Left ventricle myocardium inferior (tissue), 1 donor: Measurements from ENCODE around the gene GON7. TPM values are rescaled to one million over a fixed set of nuclear protein-coding genes. Genes with fewer than 3 reads are reported as not detected.

Source experiments
- DNase-seq: peaks from one replicate; pipeline ENCODE4 v3.0.0-alpha.2; 2020
- H3K27ac ChIP-seq: fragments of 200-600 bp; replicated peaks from 2 replicates; pipeline ENCODE4 v1.8.0; 2021
- H3K27me3 ChIP-seq: fragments of 200-600 bp; 2 replicates; pipeline ENCODE4 v1.8.0; 2021; ENCODE audit warnings: low read depth
- H3K36me3 ChIP-seq: fragments of 200-600 bp; 2 replicates; pipeline ENCODE4 v1.8.0; 2021
- H3K4me1 ChIP-seq: fragments of 200-600 bp; 2 replicates; pipeline ENCODE4 v1.8.0; 2021
- H3K4me3 ChIP-seq: fragments of 200-600 bp; 2 replicates; pipeline ENCODE4 v1.8.0; 2021; ENCODE audit warnings: mild to moderate bottlenecking, moderate library complexity
- H3K9me3 ChIP-seq: fragments of 200-600 bp; replicated peaks from 2 replicates; pipeline ENCODE4 v1.8.0; 2021
- CTCF ChIP-seq: fragments of 200-600 bp; IDR thresholded peaks from 2 replicates; pipeline ENCODE4 v1.8.0; 2021; ENCODE audit warnings: antibody characterized with exemption, mild to moderate bottlenecking, borderline replicate concordance
- intact Hi-C: fragments of 100-400 bp; cut with micrococcal nuclease; formaldehyde crosslinking; loops from one replicate; pipeline ENCODE4 v1.11.0; 2022
- total RNA-seq: library from RNA; stranded (reverse); fragmentation: NEBNext Ultra II Directional; extraction: Animal tissue kit (Norgen Biotek cat#: 25700); gene quantifications from one replicate; pipeline ENCODE4 v1.2.1, GENCODE V29; 2021
- donor health status: DM: no; HTN: yes; CAD: no; lungs with severe emphysema.

GON7 gene
- total RNA-seq, 1 donor from 2014 or later = 19.0 TPM

GRCh38 chr14:93214598-93214997, 7.7 kb upstream of the GON7 start:
- H3K4me1 ChIP-seq = peaks cover 3% of the 10 kb centered on the region
- no peak for TF ChIP-seq CTCF
- H3K27me3 ChIP-seq = no peaks in the 10 kb centered on the region
- no peak for DNase-seq
- intact Hi-C loops = loop anchor here (10.0 kb wide), 1 partner anchor 400 kb away; no protein-coding TSS in a partner anchor
- no peak overlapping the region for H3K27ac ChIP-seq
- no peaks in the 10 kb centered on the region for H3K9me3 ChIP-seq
- no peak overlapping the region for H3K4me3 ChIP-seq
- H3K36me3 ChIP-seq = peaks cover 94% of the 10 kb centered on the region

DNA sequence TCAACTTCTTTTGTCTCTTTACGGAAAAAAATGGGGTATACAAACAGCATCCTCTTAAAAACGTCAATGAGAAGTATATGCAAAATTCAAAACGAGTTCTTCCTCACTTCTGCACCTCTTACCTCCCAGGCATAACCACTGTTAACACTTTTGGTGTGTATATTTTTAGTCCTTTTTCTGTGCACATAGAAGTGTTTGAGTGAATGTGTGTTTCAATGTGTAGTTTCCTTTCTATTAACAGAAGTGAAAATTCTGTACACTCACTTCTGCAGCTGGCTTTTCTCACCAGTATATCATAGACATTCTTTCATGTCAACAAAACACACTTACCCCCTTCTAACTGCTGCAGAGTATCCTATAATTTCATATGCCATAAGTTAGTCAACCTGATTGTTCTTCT, 5.6 kb upstream of the GON7 start:
- DNase-seq = no peak
- H3K36me3 ChIP-seq = peaks cover 74% of the 10 kb centered on the region
- no peak overlapping the region for H3K27ac ChIP-seq
- intact Hi-C loops = loop anchor here (10.0 kb wide), 1 partner anchor 402 kb away; no protein-coding TSS in a partner anchor
- H3K27me3 ChIP-seq = no peaks in the 10 kb centered on the region
- no peak for TF ChIP-seq CTCF
- peaks cover 25% of the 10 kb centered on the region for H3K4me1 ChIP-seq
- no peak overlapping the region for H3K4me3 ChIP-seq
- no peaks in the 10 kb centered on the region for H3K9me3 ChIP-seq

- Histone ChIP-seq H3K4me3 (peak overlapping the region; percentile 98), H3K9me3 (no peaks in the 10 kb centered on the region), H3K27ac (peak overlapping the region; percentile 93), H3K4me1 (peaks cover 56% of the 10 kb centered on the region), H3K36me3 (peaks cover 26% of the 10 kb centered on the region), H3K27me3 (no peaks in the 10 kb centered on the region)
- TF ChIP-seq CTCF = no peak
- peak; percentile 57 for DNase-seq
- intact Hi-C loops = no loop called here
These were observed 823 bp upstream of the GON7 start for GRCh38 chr14:93207468-93208308.

DNA sequence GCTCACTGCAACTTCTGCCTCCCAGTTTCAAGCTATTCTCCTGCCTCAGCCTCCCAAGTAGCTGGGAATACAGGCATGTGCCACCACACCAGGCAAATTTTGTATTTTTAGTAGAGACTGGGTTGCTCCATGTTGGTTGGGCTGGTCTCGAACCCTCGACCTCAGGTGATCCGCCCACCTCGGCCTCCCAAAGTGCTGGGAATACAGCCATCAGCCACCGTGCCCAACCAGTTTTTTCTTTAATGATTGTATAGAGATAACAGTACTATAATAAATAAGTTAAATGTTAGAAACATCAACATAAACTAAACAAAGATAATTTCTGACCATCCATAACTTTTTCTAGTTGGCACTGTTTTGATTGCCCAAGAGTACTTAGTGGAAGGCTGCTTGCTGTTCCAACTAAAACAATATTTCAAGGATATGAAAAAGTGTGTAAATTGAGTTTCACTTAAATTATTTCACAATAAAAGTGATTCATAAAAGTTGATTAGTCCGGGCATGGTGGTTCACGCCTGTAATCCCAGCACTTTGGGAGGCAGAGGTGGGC, 5.6 kb downstream of the GON7 start:
- no peak overlapping the region for H3K4me3 ChIP-seq
- no peak for DNase-seq
- peaks cover 25% of the 10 kb centered on the region for H3K4me1 ChIP-seq
- no peak for TF ChIP-seq CTCF
- H3K9me3 ChIP-seq = no peaks in the 10 kb centered on the region
- intact Hi-C loops = no loop called here
- peaks cover 11% of the 10 kb centered on the region for H3K36me3 ChIP-seq
- H3K27ac ChIP-seq = no peak overlapping the region
- H3K27me3 ChIP-seq = no peaks in the 10 kb centered on the region

DNA sequence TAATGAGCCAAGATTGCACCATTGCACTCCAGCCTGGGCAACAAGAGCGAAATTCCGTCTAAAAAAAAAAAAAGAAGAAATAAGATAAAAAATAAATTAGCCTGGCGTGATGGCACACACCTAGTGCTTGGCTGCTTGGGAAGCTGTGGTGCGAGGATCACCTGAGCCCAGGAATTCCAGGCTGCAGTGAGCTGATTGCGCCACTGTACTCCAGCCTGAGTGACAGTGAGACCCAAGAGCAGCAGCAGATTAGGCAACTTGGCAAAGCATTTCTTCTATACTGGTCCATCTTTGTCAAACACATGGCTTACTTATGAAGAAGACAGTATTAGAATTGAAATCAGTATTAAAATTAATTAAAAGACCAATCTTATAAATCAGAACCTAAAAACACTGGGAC, 6.3 kb downstream of the GON7 start:
- Histone ChIP-seq H3K27me3 (no peaks in the 10 kb centered on the region), H3K27ac (no peak overlapping the region), H3K4me3 (no peak overlapping the region), H3K4me1 (peaks cover 18% of the 10 kb centered on the region), H3K36me3 (peaks cover 11% of the 10 kb centered on the region), H3K9me3 (no peaks in the 10 kb centered on the region)
- intact Hi-C loops = no loop called here
- TF ChIP-seq CTCF = no peak
- no peak for DNase-seq
